Measurements from ENCODE around the gene SIPA1L3.
A peak's percentile ranks its signal among the peaks of the same experiment; 100 is the strongest.
"Not testable (repeated sequence)": the region's sequence is repeated elsewhere in the genome, so short reads cannot be mapped to it uniquely, and the experiment has no call there.

SIPA1L3 gene

GRCh38 chr19:37906869-37907734, at the start of gene SIPA1L3:
SIPA1L3 (plus strand) TSS chr19:37907208; CDS start chr19:38081566, 174,358 bp downstream.
- peak; percentile 98 for ATAC-seq
- no peak for TF ChIP-seq ZNF565 (CRISPR knock-in tag; conservative IDR thresholded peaks at IDR 0.05; ENCODE audit: low read depth)
- TF ChIP-seq ZFP30 (CRISPR knock-in tag; IDR thresholded peaks at IDR 0.05), result no peak
- TF ChIP-seq POU6F1 (CRISPR knock-in tag; IDR thresholded peaks at IDR 0.05; ENCODE audit: borderline replicate concordance, low read depth), result no peak
- TF ChIP-seq ESRRG (CRISPR knock-in tag; IDR thresholded peaks at IDR 0.05), result no peak
- TF ChIP-seq TCF4 (CRISPR knock-in tag; IDR thresholded peaks at IDR 0.05; ENCODE audit: borderline replicate concordance), result no peak
- TF ChIP-seq ISL1 (CRISPR knock-in tag; IDR thresholded peaks at IDR 0.05), result no peak

DNA sequence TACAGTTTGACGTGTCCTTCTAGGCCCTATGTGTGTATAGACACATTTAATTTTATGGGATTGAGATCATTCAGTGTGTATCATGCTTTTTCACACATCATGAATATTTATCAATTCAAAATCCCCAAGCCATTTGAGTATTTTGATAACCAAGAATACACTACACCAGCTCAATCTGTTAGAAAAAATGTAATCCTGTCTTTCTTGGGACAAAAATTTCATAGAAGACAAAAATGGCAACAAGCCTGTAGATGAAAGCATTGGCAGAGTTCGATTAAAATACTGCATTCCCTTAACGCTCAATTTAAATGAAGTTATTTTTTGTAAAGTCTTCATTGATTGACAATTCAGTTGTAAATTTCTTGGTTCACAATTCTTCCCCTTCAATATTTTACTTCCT, 42.5 kb upstream of the SIPA1L3 start:
- TF ChIP-seq BACH2 (CRISPR knock-in tag; IDR thresholded peaks at IDR 0.05; ENCODE audit: borderline replicate concordance), result no peak
- no peak for TF ChIP-seq ZNF70 (CRISPR knock-in tag; IDR thresholded peaks at IDR 0.05)
- no peak for TF ChIP-seq GLIS3 (CRISPR knock-in tag; IDR thresholded peaks at IDR 0.05)
- no peak for TF ChIP-seq OSR1 (CRISPR knock-in tag; IDR thresholded peaks at IDR 0.05)
- TF ChIP-seq CSDC2 (CRISPR knock-in tag; IDR thresholded peaks at IDR 0.05), result no peak
- no peak for TF ChIP-seq ZFP3 (CRISPR knock-in tag; IDR thresholded peaks at IDR 0.05)
- no peak for TF ChIP-seq CSRNP3 (CRISPR knock-in tag; IDR thresholded peaks at IDR 0.05)
- TF ChIP-seq, protein P1, sequence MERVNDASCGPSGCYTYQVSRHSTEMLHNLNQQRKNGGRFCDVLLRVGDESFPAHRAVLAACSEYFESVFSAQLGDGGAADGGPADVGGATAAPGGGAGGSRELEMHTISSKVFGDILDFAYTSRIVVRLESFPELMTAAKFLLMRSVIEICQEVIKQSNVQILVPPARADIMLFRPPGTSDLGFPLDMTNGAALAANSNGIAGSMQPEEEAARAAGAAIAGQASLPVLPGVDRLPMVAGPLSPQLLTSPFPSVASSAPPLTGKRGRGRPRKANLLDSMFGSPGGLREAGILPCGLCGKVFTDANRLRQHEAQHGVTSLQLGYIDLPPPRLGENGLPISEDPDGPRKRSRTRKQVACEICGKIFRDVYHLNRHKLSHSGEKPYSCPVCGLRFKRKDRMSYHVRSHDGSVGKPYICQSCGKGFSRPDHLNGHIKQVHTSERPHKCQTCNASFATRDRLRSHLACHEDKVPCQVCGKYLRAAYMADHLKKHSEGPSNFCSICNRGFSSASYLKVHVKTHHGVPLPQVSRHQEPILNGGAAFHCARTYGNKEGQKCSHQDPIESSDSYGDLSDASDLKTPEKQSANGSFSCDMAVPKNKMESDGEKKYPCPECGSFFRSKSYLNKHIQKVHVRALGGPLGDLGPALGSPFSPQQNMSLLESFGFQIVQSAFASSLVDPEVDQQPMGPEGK (CRISPR knock-in tag; IDR thresholded peaks at IDR 0.05; ENCODE audit: borderline replicate concordance), result no peak
- no peak for TF ChIP-seq TCF4 (CRISPR knock-in tag; IDR thresholded peaks at IDR 0.05; ENCODE audit: borderline replicate concordance)
- no peak for TF ChIP-seq ZC3H10 (CRISPR knock-in tag; IDR thresholded peaks at IDR 0.05)
- no peak for TF ChIP-seq TOX (CRISPR knock-in tag; IDR thresholded peaks at IDR 0.05; ENCODE audit: borderline replicate concordance)
- TF ChIP-seq, protein P2, sequence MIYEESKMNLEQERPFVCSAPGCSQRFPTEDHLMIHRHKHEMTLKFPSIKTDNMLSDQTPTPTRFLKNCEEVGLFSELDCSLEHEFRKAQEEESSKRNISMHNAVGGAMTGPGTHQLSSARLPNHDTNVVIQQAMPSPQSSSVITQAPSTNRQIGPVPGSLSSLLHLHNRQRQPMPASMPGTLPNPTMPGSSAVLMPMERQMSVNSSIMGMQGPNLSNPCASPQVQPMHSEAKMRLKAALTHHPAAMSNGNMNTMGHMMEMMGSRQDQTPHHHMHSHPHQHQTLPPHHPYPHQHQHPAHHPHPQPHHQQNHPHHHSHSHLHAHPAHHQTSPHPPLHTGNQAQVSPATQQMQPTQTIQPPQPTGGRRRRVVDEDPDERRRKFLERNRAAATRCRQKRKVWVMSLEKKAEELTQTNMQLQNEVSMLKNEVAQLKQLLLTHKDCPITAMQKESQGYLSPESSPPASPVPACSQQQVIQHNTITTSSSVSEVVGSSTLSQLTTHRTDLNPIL (CRISPR knock-in tag; IDR thresholded peaks at IDR 0.05; ENCODE audit: low read depth), result no peak
- no peak for TF ChIP-seq SNAI2 (CRISPR knock-in tag; IDR thresholded peaks at IDR 0.05)
- TF ChIP-seq ESRRG (CRISPR knock-in tag; IDR thresholded peaks at IDR 0.05), result no peak
- TF ChIP-seq TSHZ2 (CRISPR knock-in tag; IDR thresholded peaks at IDR 0.05), result no peak
- ATAC-seq, result no peak

DNA sequence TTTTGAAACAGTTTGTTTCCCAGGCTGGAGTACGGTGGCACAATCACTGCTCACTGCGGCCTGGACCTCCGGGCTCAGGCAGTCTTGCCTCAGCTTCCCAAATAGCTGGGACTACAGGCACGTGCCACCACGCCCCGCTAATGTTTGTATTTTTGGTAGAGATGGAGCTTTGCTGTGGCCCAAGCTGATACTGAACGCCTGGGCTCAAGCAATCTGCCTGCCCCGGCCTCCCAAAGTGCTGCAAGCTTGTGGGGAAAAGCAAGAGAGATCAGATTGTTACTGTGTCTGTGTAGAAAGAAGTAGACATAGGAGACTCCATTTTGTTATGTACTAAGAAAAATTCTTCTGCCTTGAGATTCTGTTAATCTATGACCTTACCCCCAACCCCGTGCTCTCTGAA, 41.1 kb upstream of the SIPA1L3 start:
- not testable (repeated sequence) for ATAC-seq
